ENCODE results near the gene B3GAT2.

B3GAT2 gene

DNA sequence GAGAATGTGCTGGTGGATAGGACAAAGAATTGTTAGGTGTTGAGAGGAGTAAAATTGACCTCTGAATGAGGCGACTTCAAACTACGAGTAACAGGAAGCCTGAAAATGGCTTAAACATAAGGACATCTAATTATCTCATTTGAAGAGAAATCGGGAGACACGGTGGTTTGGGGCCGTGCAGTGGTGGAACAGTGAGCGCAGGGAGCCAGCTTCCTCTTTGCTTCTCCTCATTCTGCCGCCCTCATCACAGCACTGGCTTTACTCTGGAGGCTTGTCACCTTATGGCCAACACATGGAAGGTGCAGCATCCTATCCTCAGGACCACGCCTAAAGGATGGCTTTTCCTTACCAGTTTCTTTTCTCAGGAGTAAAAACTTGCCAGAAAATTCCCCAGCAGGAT is 114.3 kb downstream of the B3GAT2 start:
- DNase-seq (ENCODE audit: low read depth in 2 of 2) = no peak

DNA sequence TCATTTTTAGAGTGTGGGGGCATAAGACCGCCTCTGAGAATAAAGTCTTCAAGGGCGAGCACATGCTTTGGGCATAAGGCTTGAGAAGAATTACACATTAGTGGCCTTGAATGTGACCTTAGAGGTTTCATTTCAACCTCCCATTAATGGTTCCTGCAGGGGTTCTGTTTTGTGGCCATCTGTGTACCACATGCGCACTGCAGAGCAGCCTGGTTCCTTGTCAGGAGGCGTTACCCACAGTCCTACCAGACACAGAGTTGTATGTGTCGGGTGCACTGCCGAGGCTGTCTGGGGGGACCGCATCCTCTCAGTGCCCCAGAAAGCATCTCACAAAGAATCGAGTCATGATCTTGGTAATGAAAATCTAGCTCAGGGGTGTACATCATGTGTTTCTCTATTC is 115.7 kb downstream of the B3GAT2 start:
- no peak for DNase-seq (ENCODE audit: low read depth in 2 of 2)

DNA sequence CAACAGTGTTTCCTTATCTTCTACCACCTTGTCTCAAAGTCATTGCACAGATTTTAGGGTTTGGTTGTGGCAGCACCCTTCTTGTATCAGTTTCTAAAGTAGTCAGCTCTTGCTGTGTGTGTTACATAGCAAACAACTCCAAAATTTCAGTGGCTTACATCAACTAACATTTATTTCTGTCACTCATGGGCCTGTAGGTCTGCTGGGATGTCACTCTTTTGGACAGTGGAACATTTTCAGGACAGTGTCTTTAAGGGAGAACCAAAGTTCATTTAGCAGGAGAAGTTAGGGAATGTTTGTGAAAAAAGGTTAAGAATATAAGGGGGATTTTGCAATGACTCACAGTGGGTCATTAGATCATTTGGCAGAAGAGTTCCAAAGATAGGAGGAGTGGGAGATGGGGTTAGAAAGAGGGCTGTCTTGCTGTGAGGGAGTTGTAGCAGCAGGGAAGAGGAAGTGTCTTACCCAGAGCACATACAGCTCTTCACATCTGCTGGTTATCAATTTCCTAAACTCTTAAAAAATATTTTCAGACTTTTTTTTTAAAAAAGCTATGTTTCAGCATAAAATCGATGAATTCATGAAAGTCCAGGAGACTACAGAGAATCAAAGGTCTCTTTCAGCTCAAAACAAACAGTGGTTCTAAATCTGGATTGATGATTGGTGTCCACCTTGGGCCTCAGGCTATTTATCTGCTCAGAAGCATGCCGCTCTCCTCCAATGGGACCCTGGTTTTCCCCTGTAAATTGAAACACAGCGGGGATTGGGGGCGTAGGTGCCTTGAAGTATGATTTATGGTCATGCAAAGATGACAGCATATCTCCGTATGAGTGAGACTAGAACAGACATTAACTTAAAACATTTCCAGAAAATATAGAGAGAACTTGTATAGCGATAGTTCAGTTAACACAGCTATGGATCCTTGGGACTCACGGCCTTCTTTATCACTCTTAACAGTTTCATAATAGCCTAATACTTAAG is 117.3 kb downstream of the B3GAT2 start:
- no peak for DNase-seq (ENCODE audit: low read depth in 2 of 2)

DNA sequence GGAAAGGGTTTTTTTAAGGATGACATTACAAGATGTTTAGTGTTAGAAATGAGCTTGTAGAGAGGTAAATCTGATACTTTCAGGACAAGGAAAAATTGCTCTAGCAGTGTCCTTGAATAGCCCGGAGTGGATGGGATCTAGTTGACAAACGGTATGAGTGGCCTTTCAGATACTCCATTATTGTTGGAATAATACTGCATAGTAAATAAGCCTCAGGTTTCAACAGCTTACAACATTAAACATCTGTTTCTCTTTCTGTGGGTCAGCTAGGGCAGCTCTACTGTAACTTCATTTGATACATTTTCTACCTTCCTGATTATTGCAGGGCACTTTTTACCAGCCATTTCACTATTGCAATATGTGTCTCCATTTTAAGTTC is 118.0 kb downstream of the B3GAT2 start:
- no peak for DNase-seq (ENCODE audit: low read depth in 2 of 2)

DNA sequence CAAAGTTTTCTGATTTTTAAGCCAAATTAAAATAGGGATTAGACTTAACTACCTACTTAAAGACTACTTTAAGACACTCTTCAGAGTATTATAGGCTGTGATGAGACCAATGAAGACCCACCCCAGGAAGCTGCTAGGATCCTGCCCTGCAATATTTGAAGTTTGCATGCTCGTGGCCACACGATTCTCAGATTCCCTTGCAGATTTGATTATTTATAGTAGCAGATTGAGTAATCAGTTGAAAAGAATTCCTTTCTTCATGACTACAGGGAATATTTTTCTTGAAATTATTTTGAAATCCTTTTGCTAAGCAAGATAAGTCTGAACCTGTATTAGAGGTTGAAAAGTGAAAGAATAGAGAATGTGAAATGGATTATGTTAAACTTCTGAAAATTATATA is 122.3 kb downstream of the B3GAT2 start:
- no peak for DNase-seq (ENCODE audit: low read depth in 2 of 2)

DNA sequence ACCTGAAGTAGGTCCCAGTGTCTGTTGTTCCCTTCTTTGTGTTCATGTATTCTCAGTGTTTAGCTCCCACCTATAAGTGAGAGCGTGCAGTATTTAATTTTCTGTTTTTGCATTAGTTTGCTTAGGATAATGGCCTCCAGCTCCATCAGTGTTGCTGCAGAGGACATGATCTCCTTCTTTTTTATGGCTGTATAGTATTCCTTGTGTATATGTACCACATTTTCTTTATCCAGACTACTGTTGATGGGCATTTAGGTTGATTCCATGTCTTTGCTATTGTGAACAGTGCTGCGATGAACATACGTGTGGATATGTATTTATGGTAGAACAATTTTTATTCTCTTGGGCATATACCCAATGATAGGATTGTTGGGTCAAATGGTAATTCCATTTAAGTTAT is 125.4 kb downstream of the B3GAT2 start:
- DNase-seq (ENCODE audit: low read depth in 2 of 2) = no peak

DNA sequence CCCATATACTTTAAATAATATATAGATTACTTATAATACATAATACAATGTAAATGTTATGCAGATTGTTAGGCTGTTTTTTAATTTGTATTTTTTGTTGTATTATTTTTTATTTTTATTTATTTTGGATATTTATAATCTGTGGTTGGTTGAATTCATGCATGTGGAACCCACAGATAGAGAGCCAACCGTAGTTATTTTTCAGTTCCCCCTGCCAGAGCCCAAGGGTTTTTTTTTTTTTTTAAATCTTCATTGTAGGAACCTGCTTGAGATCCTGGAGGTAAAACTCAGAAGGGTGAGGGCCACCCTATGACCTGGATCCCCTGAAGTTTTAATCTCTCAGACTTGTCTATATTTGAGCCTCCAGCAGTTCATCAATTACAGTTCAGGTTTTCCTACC is 133.2 kb downstream of the B3GAT2 start:
- DNase-seq (ENCODE audit: low read depth in 2 of 2) = no peak

DNA sequence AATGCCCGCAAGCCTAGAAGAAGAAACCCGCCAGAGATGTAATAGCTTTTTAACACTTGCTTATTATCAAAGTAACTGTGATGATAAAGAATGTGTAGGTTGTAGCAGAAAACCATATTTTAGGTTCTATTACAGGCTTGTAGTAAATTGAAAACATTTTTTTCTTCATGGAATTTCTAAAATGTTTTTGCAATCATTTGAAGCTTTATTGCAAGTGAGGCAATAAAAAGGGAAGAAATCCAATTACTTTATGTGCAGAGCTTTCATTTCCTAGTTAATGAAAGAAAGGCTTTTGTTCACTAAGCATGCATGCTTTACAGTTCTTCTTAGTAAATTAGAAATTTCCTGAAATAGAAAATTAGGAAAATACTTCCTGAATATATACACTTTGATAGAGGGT is 135.1 kb downstream of the B3GAT2 start:
- DNase-seq (ENCODE audit: low read depth in 2 of 2) = no peak

DNA sequence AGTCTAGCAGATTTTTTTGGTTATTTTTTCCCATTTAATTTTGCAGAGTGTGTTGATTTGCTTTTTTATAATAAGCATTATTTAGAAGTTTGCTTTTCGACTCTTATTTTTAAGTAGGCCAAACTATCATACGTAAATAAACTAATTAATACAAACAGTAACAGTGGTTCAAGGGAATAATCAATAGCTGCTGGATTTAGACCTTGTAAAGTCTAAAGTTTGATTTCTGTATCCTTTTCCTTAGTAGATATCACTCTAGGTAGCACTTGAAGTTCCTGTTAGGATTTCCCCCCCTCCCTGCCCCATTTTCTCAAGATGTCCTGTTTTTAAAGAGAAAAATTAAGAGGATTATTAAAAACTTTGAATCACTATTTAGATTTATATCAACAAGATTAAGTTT is 136.1 kb downstream of the B3GAT2 start:
- DNase-seq (ENCODE audit: low read depth in 2 of 2) = no peak

DNA sequence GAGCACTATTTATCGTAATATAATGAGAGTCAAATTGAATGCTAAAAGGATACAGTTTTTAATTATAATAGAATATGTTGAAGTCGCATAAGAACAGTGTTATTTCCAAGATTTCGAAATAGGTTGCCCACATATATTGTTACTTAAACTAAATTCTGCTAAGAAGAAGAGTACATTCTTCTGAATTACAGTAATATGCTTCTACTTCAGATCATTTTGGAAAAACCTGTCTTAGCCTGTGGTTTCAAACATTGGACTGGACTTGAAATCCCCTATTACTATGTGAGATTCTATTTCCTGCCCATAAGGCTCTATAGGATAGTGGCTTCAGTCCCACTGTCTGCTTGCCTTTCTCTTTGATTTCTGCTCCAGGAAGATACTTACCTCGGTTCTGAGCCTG is 137.2 kb downstream of the B3GAT2 start:
- no peak for DNase-seq (ENCODE audit: low read depth in 2 of 2)

DNA sequence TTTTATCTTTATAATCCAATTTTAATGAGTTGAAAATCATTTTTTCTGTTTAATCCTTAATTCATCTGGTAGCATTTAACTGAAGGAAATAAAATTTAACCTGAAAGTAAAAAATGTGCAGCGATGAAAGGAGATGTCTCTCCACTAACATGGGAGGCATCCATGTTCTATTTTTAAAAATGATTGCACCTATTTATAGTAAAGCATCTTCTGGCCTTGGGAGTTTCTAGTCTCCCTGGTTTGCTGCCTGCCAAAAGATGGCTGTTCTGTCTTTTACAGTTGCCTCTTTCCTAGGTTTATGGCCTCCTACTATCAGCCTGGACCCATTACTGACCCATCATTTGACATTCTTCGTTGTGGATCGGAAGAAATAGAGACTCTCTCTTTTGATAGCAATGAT is 143.0 kb downstream of the B3GAT2 start:
- DNase-seq (ENCODE audit: low read depth in 2 of 2) = no peak

DNA sequence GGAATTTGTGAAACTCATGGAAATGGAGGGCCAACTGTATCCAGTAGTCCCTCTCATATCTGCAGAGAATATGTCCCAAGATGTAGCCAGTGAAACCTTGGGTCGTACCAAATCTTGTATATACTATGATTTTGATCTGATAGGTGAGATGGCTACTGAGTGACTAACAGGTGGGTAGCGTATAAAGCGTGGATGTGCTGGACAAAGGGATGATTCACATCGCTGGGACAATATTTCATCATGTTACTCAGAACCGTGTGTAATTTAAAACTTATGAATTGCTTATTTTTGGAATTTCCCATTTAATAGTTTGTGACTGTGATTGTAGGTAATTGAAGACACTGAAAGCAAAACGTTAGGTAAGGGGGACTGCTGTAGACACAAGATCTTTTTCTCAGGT is 145.1 kb downstream of the B3GAT2 start:
- no peak for DNase-seq (ENCODE audit: low read depth in 2 of 2)
